Measurements from ENCODE around the gene PPP6R2.

Gene PPP6R2

GRCh38 chr22:50311606-50312351 is 31.3 kb upstream of the PPP6R2 start:
- H3K27me3 Mint-ChIP-seq (ENCODE audit: low read depth, poor library complexity) = peaks cover 6% of the 10 kb centered on the region
- DNase-seq = no peak
- TF ChIP-seq CTCF (IDR thresholded peaks at IDR 0.05) = no peak
- H3K4me1 Mint-ChIP-seq = peaks cover 36% of the 10 kb centered on the region
- H3K36me3 Mint-ChIP-seq (ENCODE audit: low read depth) = no peaks in the 10 kb centered on the region
- H3K4me3 Mint-ChIP-seq = no peak overlapping the region
- no peak overlapping the region for H3K27ac Mint-ChIP-seq
- no peaks in the 10 kb centered on the region for H3K9me3 Mint-ChIP-seq

GRCh38 chr22:50312371-50312770 is 30.8 kb upstream of the PPP6R2 start:
- Mint-ChIP-seq H3K4me1 (peaks cover 36% of the 10 kb centered on the region), H3K27me3 (ENCODE audit: low read depth, poor library complexity) (peaks cover 6% of the 10 kb centered on the region), H3K27ac (no peak overlapping the region), H3K36me3 (ENCODE audit: low read depth) (no peaks in the 10 kb centered on the region), H3K4me3 (no peak overlapping the region), H3K9me3 (no peaks in the 10 kb centered on the region)
- TF ChIP-seq CTCF (IDR thresholded peaks at IDR 0.05) = no peak
- DNase-seq = no peak

GRCh38 chr22:50313021-50313420 is 30.1 kb upstream of the PPP6R2 start:
- Mint-ChIP-seq H3K36me3 (ENCODE audit: low read depth) (no peaks in the 10 kb centered on the region), H3K27me3 (ENCODE audit: low read depth, poor library complexity) (peaks cover 6% of the 10 kb centered on the region), H3K4me3 (no peak overlapping the region), H3K27ac (no peak overlapping the region), H3K9me3 (no peaks in the 10 kb centered on the region), H3K4me1 (peaks cover 36% of the 10 kb centered on the region)
- DNase-seq = no peak
- no peak for TF ChIP-seq CTCF (IDR thresholded peaks at IDR 0.05)

- H3K27me3 Mint-ChIP-seq (ENCODE audit: low read depth, poor library complexity) = peaks cover 6% of the 10 kb centered on the region
- H3K36me3 Mint-ChIP-seq (ENCODE audit: low read depth) = no peaks in the 10 kb centered on the region
- no peak overlapping the region for H3K27ac Mint-ChIP-seq
- no peaks in the 10 kb centered on the region for H3K9me3 Mint-ChIP-seq
- peaks cover 33% of the 10 kb centered on the region for H3K4me1 Mint-ChIP-seq
- TF ChIP-seq CTCF (IDR thresholded peaks at IDR 0.05) = no peak
- DNase-seq = no peak
- H3K4me3 Mint-ChIP-seq = no peak overlapping the region
Measured at GRCh38 chr22:50313600-50313999, 29.5 kb upstream of the PPP6R2 start.

GRCh38 chr22:50314081-50314454 is 29.1 kb upstream of the PPP6R2 start:
- Mint-ChIP-seq H3K4me3 (no peak overlapping the region), H3K27me3 (ENCODE audit: low read depth, poor library complexity) (peaks cover 6% of the 10 kb centered on the region), H3K9me3 (no peaks in the 10 kb centered on the region), H3K27ac (no peak overlapping the region), H3K4me1 (peaks cover 32% of the 10 kb centered on the region), H3K36me3 (ENCODE audit: low read depth) (no peaks in the 10 kb centered on the region)
- DNase-seq = no peak
- TF ChIP-seq CTCF (IDR thresholded peaks at IDR 0.05) = no peak

All from nephron progenitor cell (in vitro differentiated cells).